Measurements from ENCODE around the gene B3GNT5. TPM values are rescaled to one million over a fixed set of nuclear protein-coding genes. Genes with fewer than 3 reads are reported as not detected.
A peak's percentile ranks its signal among the peaks of the same experiment; 100 is the strongest.

B3GNT5 gene
- polyA plus RNA-seq, 3 donors: 14.1 to 17.7 (median 14.2) TPM

GRCh38 chr3:183211352-183211751, 41.7 kb upstream of the B3GNT5 start:
- H3K27me3 ChIP-seq (ENCODE audit: control insufficient read depth in 2 of 2, insufficient read depth in 2 of 2, low read length in 2 of 2): no peaks in the 10 kb centered on the region
- peak; percentile 23 to 56 (median 43) for DNase-seq
- Mint-ChIP-seq H3K36me3 (no peaks in the 10 kb centered on the region), H3K9me3 (no peaks in the 10 kb centered on the region), H3K4me1 (peaks cover 54% of the 10 kb centered on the region), H3K27ac (peak overlapping the region; percentile 95 to 99 (median 96)), H3K4me3 (peak overlapping the region; percentile 21 to 68), H3K27me3 (ENCODE audit: low read depth in 3 of 3) (peaks cover 0 to 5% (median 0%) of the 10 kb centered on the region in 3 donors)
- H3K36me3 ChIP-seq (replicated peaks in 1 of 2; ENCODE audit: control insufficient read depth in 1 of 2, insufficient read depth in 2 of 2, low read length in 2 of 2): no peaks in the 10 kb centered on the region
- peak overlapping the region; percentile 32 for H3K9ac ChIP-seq (ENCODE audit: insufficient read depth, low read length, poor library complexity, severe bottlenecking)
- H3K4me1 ChIP-seq (ENCODE audit: control insufficient read depth in 1 of 2, insufficient read depth in 2 of 2, low read length in 2 of 2): peaks cover 39 to 47% of the 10 kb centered on the region in 2 donors
- intact Hi-C loops (cut with micrococcal nuclease): loop anchor here (5.0 kb wide), 2 partner anchors 41 to 96 kb away; partner anchors contain the start of gene B3GNT5 (in 1 of the 2)
- H3K27ac ChIP-seq (ENCODE audit: low read depth in 1 of 2, low read length in 2 of 2): peak overlapping the region; percentile 81 to 89
- TF ChIP-seq CTCF (IDR thresholded peaks at IDR 0.05): no peak
- 62% methylated on average over 10 of the region's 13 CpGs for WGBS (ENCODE audit: insufficient coverage)
- peak overlapping the region in 1 of 3 experiments; percentile 55 for H3K4me3 ChIP-seq (replicated peaks in 1 of 3; ENCODE audit: low read depth in 2 of 3, low read length in 3 of 3)
- H4K20me1 ChIP-seq (ENCODE audit: insufficient read depth, low read length): no peaks in the 10 kb centered on the region
- H3K79me2 ChIP-seq (ENCODE audit: insufficient read depth, low read length): no peaks in the 10 kb centered on the region
- peak overlapping the region; percentile 61 for H3K4me2 ChIP-seq (replicated peaks; ENCODE audit: extremely low read depth, low read length, poor library complexity, severe bottlenecking)
- no peak overlapping the region for H2AFZ ChIP-seq (ENCODE audit: insufficient read depth, low read depth, low read length, poor library complexity, severe bottlenecking)
- H3K9me3 ChIP-seq (replicated peaks in 1 of 2; ENCODE audit: control insufficient read depth in 1 of 2, insufficient read depth in 1 of 2, low read length in 2 of 2): no peaks in the 10 kb centered on the region

GRCh38 chr3:183212096-183212495, 41.0 kb upstream of the B3GNT5 start:
- peaks cover 0 to 6% (median 0%) of the 10 kb centered on the region in 3 donors for H3K27me3 Mint-ChIP-seq (ENCODE audit: low read depth in 3 of 3)

More at GRCh38 chr3:183212096-183212495, 41.0 kb upstream of the B3GNT5 start:
- peaks cover 37 to 45% of the 10 kb centered on the region in 2 donors for H3K4me1 ChIP-seq (ENCODE audit: control insufficient read depth in 1 of 2, insufficient read depth in 2 of 2, low read length in 2 of 2)
- H3K4me3 ChIP-seq (replicated peaks in 1 of 3; ENCODE audit: low read depth in 2 of 3, low read length in 3 of 3): peak overlapping the region in 1 of 3 experiments; percentile 55
- peak overlapping the region; percentile 61 for H3K4me2 ChIP-seq (replicated peaks; ENCODE audit: extremely low read depth, low read length, poor library complexity, severe bottlenecking)
- TF ChIP-seq CTCF (IDR thresholded peaks at IDR 0.05): no peak
- H3K4me1 Mint-ChIP-seq: peaks cover 51% of the 10 kb centered on the region
- no peaks in the 10 kb centered on the region for H3K9me3 ChIP-seq (replicated peaks in 1 of 2; ENCODE audit: control insufficient read depth in 1 of 2, insufficient read depth in 1 of 2, low read length in 2 of 2)
- peak overlapping the region; percentile 19 to 89 for H3K27ac ChIP-seq (ENCODE audit: low read depth in 1 of 2, low read length in 2 of 2)
- H3K27me3 ChIP-seq (ENCODE audit: control insufficient read depth in 2 of 2, insufficient read depth in 2 of 2, low read length in 2 of 2): no peaks in the 10 kb centered on the region
- H3K27ac Mint-ChIP-seq: peak overlapping the region; percentile 86 to 99 (median 96)
- H3K9ac ChIP-seq (ENCODE audit: insufficient read depth, low read length, poor library complexity, severe bottlenecking): peak overlapping the region; percentile 41
- no peaks in the 10 kb centered on the region for H3K36me3 Mint-ChIP-seq
- 40% methylated on average over 5 of the region's 12 CpGs for WGBS (ENCODE audit: insufficient coverage)
- H4K20me1 ChIP-seq (ENCODE audit: insufficient read depth, low read length): no peaks in the 10 kb centered on the region
- DNase-seq: peak; percentile 19 to 50 (median 36)
- no peaks in the 10 kb centered on the region for H3K9me3 Mint-ChIP-seq
- intact Hi-C loops (cut with micrococcal nuclease): loop anchor here (2.0 to 5.0 kb wide), 4 partner anchors 40 to 95 kb away; partner anchors contain the start of gene B3GNT5 (in 1 of the 2)
- H3K79me2 ChIP-seq (ENCODE audit: insufficient read depth, low read length): no peaks in the 10 kb centered on the region
- no peaks in the 10 kb centered on the region for H3K36me3 ChIP-seq (replicated peaks in 1 of 2; ENCODE audit: control insufficient read depth in 1 of 2, insufficient read depth in 2 of 2, low read length in 2 of 2)
- peak overlapping the region; percentile 27 to 67 for H3K4me3 Mint-ChIP-seq
- no peak overlapping the region for H2AFZ ChIP-seq (ENCODE audit: insufficient read depth, low read depth, low read length, poor library complexity, severe bottlenecking)

All from CD14-positive monocyte (primary cell).